Activated CD4-positive, alpha-beta T cell treated with anti-CD3 and anti-CD28 coated beads for 4 hours (primary cell): ENCODE measurements around the gene SLC48A1.

Source experiments
- DNase-seq, 2 donors: peaks; one replicate each; pipeline ENCODE4 v3.0.0-alpha.2; 2020

Gene SLC48A1

GRCh38 chr12:47779301-47779942 lies 6.4 kb downstream of the SLC48A1 start:
- DNase-seq, result peak; percentile 85 to 95

DNA sequence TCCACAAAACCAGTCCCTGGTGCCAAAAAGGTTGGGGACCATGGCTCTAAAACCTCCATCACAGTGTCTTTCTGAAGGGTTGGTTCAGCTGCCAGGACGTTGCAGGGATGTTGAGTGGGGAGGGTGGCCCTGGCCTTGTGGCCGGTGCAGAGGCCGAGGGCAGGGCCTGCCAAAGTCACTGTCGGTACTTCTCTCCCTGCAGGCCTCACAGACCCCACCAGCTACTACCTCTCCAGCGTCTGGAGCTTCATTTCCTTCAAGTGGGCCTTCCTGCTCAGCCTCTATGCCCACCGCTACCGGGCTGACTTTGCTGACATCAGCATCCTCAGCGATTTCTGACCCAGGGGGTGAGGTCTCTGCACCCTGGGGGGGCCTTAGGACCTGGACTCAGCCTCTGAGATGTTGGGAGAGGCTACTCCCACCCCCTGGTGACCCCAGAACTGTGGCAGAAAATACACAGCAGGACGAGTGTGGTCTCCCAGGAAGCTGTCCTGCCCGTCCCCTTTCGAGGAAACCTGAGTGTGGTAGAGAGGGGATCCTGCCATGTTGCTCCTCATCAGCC lies 7.0 kb downstream of the SLC48A1 start:
- DNase-seq, result no peak

DNA sequence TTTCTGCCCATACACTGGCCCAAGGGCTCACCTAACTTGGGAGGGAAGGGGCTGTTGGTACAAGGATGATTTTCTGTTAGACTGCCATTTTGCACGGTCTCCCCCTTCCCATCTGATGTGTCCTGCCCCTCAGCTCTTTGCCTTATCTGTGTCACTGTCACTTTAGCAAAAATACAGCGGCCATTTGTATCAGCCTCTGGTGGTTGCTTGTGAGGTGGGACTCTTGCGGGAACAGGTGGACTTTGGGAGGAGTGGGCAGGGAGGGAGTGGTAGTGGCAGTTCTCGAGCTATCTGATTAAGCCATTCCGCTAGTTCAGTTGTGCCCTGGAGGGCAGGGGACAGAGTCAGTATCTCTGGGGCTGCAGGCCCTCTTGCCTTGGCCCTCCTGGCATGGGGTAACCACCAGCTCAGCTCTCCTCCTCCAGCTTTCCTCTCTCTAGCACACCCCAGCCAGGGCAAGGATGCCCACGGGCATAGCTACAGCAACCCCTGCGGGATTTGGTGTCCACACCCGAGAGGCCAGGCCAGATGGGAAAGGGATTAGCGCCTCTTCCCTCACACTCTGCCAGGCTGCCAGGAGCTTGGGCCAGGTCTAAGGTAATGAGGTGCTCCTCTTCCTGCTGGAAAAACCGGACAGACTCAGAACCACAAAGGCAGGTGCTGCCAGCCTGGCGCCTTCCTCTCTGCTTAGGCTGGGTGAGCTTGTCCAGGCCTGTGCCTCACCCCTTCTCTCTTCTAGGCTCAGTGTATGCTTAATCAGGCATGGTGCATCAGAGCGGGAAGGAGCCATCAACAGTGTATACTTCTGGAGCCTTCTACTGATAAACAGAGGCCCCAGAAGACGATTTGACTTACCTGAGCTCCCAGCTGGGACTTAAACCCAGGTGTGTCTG lies 8.7 kb downstream of the SLC48A1 start:
- DNase-seq, result no peak

DNA sequence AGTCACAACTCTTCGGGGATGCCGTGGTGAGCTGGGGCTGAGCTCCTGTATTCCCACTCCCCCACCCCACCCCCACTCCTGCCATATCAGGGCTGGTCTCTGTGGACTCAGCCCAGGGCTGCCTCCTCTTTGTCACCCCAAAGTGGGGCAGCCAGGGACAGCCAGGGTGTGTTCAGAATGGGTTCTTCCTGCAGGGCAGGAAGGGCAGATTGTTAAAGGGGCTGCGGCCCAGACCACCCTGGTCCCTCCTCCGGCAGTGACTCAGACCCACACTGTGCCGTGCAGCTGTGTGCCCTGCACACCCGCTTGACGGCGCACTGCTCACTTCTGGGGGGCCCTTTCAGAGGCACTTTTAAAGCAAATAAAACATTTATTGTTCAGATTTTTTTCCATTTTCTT lies 9.3 kb downstream of the SLC48A1 start:
- DNase-seq, result no peak

- no peak for DNase-seq
Measured at GRCh38 chr12:47783024-47783755, 10.2 kb downstream of the SLC48A1 start.

DNA sequence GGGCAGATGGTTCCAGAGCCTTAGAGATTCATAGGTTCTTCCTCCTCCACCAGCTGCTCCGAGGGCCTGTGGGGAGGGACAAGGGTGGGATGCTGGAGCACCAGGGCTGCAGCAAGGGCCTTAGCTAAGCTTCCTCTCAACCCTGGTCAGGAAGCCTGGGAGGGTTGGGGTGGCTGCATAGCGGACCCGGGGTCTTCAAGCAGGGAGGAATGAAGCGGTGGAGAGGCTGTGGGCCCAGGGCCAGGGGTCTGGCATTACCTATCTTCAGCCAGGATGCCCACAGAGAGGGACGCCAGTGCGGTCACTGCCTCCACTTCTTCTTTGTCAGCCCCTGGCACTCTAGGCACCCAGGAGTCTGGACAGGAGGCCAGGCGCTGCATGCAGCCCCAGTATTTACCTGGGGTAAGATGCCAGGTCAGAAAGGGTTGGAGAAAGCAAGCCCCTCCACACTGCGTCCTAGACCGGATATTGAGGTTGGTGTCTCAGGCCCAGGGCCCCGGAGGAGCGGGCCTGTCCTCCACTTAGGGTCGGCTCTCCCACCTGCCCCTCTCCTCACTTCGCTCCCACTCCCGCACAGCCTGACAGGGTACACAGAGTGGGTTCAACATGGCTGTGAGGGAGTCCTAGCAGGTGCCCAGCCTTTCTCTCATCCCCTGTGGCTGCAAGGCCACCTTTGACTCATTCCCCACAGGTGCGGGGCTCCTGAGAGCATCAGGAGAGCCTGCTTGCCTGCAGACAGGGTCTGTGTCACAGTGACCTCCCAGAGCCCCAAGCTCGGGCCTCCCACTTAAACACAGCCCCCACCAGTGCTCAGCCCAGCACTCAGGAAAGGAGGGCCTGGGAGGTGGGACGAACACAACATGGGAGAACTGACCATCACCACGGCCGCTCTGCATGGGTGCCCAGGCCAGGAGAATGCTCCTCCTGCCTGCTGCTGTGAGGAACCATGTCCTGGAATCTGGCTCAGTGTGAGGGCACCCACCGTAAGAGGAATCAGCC lies 11.1 kb downstream of the SLC48A1 start:
- no peak for DNase-seq

- DNase-seq, result no peak
Measured at GRCh38 chr12:47785036-47785886, 12.2 kb downstream of the SLC48A1 start.

GRCh38 chr12:47785887-47786661 lies 13.0 kb downstream of the SLC48A1 start:
- no peak for DNase-seq

DNA sequence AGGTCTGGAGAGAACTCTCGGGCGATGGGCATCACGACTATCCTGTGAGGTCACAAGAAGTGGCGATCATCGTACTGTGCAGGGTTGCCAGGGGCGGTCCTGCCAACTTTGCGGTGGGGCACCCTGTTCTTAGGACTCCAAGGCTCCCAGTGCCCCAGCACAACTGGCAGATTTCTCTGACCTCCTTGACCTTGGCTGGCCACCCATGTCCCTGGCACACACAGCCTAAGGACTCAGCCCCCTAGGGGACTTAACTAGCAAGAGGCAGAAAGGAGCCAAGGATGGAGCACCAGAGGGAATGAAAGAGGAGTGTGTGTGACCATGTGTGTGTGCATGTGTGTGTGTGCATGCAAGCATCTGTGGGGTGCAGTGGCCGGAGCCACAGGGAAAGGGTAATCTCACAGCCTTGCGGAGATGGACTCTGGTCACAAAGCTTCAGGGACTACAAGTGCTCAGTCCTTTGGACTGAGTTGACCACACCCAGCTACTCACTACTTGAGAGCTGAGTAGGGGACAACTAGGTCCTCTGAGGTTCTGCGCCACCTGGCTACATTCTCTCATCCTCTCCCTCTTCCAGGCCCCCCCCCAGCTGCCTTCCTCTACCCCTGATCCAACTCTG lies 13.7 kb downstream of the SLC48A1 start:
- no peak for DNase-seq

GRCh38 chr12:47787596-47788319 lies 14.7 kb downstream of the SLC48A1 start:
- no peak for DNase-seq

DNA sequence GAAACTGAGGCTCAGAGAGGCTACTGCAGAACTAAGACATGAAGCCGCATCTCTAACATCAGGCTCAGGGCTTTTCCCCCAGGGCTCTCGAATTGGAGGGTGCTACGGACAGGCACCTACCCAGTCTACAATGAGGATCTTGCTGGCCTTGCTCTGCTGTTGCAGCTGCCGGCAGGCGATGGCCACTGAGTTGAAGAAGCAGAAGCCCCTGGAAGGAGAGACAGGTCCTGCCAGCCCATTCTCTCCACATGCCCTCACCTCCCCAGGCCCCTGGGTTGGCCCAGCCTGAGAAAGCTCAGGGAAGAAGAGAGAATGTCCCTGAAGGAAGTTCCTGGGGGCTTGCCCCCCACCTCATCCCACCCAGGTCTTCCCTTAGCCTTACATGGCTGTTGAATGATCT lies 16.1 kb downstream of the SLC48A1 start:
- no peak for DNase-seq

GRCh38 chr12:47789712-47790489 lies 16.9 kb downstream of the SLC48A1 start:
- DNase-seq, result no peak

- no peak for DNase-seq
Measured at GRCh38 chr12:47790676-47791350, 17.8 kb downstream of the SLC48A1 start.

- DNase-seq, result no peak
Measured at GRCh38 chr12:47791351-47791746, 18.3 kb downstream of the SLC48A1 start.

- DNase-seq, result no peak
Measured at GRCh38 chr12:47791874-47792273, 18.8 kb downstream of the SLC48A1 start.

- DNase-seq, result no peak
Measured at GRCh38 chr12:47793015-47793681, 20.1 kb downstream of the SLC48A1 start.

- DNase-seq, result no peak
Measured at GRCh38 chr12:47794679-47795078, 21.6 kb downstream of the SLC48A1 start.
